Activated CD4-positive, alpha-beta T cell treated with anti-CD3 and anti-CD28 coated beads, Interleukin-2, amount 10 ng/mL, durations not matched to agents 7 days and 5 days (primary cell): ENCODE data around the gene NFYB. TPM values are rescaled to one million over a fixed set of nuclear protein-coding genes. Genes with fewer than 3 reads are reported as not detected.
"Not testable (repeated sequence)": the region's sequence is repeated elsewhere in the genome, so short reads cannot be mapped to it uniquely, and the experiment has no call there.

Experiments
- CTCF ChIA-PET: fragments of 350-600 bp; sonication (Branson Sonifier 250); formaldehyde crosslinking; loops from one replicate; lab custom pipeline; 2021; ENCODE audit warnings: antibody characterized with exemption; lab: Charles Lee
- POLR2A ChIA-PET: fragments of 350-600 bp; sonication (Branson Sonifier 250); formaldehyde crosslinking; loops from one replicate; lab custom pipeline; 2021; ENCODE audit warnings: antibody characterized with exemption; lab: Charles Lee
- DNase-seq: peaks from one replicate; pipeline ENCODE4 v3.0.0-alpha.2; 2020
- H3K27ac Mint-ChIP-seq: one replicate; pipeline ENCODE4 v1.8.0; 2021; ENCODE audit warnings: mild to moderate bottlenecking, moderate library complexity, mixed read lengths
- H3K27me3 Mint-ChIP-seq: one replicate; pipeline ENCODE4 v1.8.0; 2021; ENCODE audit warnings: mixed read lengths
- H3K36me3 Mint-ChIP-seq: one replicate; pipeline ENCODE4 v1.8.0; 2021; ENCODE audit warnings: low read depth, mixed read lengths
- H3K4me1 Mint-ChIP-seq: one replicate; pipeline ENCODE4 v1.8.0; 2021; ENCODE audit warnings: mixed read lengths
- H3K4me3 Mint-ChIP-seq: one replicate; pipeline ENCODE4 v1.8.0; 2021; ENCODE audit warnings: mild to moderate bottlenecking, moderate library complexity, mixed read lengths
- H3K9me3 Mint-ChIP-seq: one replicate; pipeline ENCODE4 v1.8.0; 2021; ENCODE audit warnings: mixed read lengths
- total RNA-seq, 2 experiments: library from RNA; stranded (reverse); gene quantifications; one replicate each; pipeline ENCODE4 v1.2.3, GENCODE V29; 2021

The NFYB gene
- total RNA-seq, 2 experiments from 2014 or later, result 26.8 to 30.2 TPM

DNA sequence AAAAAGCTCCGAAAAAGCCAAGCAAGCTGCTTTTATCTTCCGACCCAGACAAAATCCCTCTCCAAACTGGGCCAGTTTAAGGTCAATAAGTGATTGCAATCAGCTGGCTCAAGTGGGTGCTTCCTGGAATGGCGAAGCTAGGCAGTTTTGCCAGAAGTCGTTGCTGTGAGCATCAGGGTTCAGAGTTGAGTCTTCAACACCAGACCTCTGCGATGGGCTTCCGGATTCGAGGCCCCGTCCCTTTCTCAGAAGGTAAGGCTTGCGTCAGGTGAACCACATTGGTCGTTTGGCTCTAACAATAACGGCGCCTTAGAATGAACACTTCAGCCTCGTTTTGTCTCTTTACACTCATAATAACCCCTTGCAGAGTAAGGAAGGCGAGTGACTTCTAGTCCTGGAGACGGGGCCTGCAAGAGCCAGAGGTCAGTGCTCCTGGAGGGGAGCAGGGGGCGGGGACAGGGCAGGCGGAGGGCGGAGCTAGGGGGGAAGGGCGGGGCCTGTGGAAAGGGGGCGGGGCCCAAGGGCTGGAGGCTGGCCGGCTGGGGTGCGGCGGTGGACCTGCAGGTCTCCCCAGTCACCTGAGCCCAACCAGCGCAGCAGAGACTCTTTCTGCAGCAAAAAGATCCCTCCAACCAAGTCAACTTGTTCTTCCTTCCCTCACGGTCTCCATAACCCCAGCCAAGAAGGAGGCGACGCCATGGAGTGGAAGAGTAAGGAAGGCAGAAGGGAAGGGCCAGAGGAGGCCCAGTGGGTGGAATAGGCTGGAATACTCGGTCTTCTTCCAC is 34.0 kb upstream of the NFYB start:
- CTCF ChIA-PET, result no interaction called here
- POLR2A ChIA-PET, result no interaction called here
- no peak overlapping the region for H3K27ac Mint-ChIP-seq
- no peak overlapping the region for H3K4me3 Mint-ChIP-seq
- no peak for DNase-seq
- no peaks in the 10 kb centered on the region for H3K4me1 Mint-ChIP-seq
- no peaks in the 10 kb centered on the region for H3K27me3 Mint-ChIP-seq
- H3K36me3 Mint-ChIP-seq, result no peaks in the 10 kb centered on the region
- no peaks in the 10 kb centered on the region for H3K9me3 Mint-ChIP-seq

DNA sequence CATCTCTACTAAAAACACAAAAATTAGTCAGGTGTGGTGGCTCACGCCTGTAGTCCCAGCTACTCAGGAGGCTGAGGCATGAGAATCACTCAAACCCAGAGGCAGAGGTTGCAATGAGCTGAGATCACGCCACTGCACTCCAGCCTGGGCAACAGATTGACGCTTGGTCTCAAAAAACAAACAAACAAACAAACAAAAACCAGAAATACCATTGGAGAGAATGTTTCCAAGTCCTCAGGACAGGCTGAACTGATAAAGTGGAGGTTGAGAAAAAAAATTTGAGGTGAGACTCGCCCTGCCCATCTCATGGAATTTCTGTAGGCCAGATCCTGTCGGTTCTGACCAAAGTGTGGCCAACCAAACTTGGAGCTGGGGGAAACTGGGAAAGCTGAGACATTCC is 30.6 kb upstream of the NFYB start:
- POLR2A ChIA-PET, result no interaction called here
- Mint-ChIP-seq H3K4me1 (no peaks in the 10 kb centered on the region), H3K9me3 (no peaks in the 10 kb centered on the region), H3K27me3 (no peaks in the 10 kb centered on the region), H3K4me3 (no peak overlapping the region), H3K36me3 (no peaks in the 10 kb centered on the region), H3K27ac (no peak overlapping the region)
- CTCF ChIA-PET, result no interaction called here
- no peak for DNase-seq

DNA sequence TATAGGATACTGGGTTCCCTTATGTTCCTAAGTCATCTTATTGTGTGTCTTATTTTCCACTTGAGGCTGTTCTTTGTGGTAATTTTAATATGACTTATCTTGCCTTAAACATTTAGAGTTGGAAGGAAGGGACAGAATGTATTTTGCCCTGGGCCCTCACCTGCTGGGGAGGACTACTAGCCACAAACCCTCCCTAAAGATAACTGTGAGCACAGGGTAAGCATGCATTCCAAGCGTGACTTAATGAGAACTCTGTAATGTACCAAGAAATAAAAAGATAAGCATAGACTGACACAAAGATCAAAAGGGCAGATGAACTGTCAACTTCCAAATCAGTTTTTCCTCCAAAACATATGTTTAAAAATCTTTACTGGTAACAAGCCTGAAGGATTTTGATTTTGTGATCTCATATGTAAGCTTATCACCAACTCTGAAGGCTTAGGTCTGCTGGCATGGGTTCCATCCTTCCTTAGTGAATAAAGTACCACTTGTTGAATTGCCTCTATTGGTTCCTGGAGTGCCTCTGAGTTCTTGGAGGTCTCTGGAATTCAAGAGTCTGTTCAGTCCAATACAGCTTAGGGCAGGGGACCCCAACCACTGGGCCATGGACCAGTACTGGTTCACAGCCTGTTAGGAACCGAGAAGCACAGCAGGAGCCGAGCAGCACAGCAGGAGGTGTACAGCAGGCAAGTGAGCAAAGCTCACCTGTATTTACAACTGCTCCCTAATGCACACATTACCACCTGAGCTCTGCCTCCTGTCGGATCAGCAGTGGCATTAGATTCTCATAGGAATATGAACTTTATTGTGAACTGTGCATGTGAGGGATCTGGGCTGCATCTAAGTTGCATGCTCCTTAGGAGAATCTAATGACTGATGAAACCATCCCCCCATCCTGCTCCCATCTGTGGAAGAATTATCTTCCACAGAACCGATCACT is 29.8 kb upstream of the NFYB start:
- no peaks in the 10 kb centered on the region for H3K36me3 Mint-ChIP-seq
- no peak overlapping the region for H3K4me3 Mint-ChIP-seq
- H3K27me3 Mint-ChIP-seq, result no peaks in the 10 kb centered on the region
- DNase-seq, result no peak
- H3K27ac Mint-ChIP-seq, result no peak overlapping the region
- POLR2A ChIA-PET, result no interaction called here
- CTCF ChIA-PET, result interaction anchor here (1.0 to 1.5 kb wide), 2 partner anchors 8 to 10 kb away, joined by 3 read pairs; no protein-coding TSS in a partner anchor
- no peaks in the 10 kb centered on the region for H3K4me1 Mint-ChIP-seq
- peaks cover 3% of the 10 kb centered on the region for H3K9me3 Mint-ChIP-seq

DNA sequence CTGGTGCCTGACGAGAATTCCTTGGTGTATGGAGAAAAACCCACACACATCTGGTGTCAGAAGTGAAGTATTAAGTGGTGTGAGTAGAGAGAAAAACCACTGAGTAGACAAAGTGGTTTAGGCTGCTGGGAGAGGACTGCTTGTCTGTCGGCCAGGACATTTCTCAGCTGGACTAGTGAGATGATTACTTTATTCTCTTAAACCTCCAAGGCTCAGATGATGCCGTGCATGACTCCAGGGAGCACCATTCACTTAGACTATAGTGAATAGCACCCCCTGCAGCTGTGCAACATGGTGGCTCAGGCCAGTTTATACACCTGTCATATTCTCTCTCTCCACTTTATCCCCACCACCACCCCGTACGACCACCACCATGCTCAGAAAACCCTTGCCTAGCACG is 28.5 kb upstream of the NFYB start:
- Mint-ChIP-seq H3K27me3 (no peaks in the 10 kb centered on the region), H3K4me1 (no peaks in the 10 kb centered on the region), H3K36me3 (no peaks in the 10 kb centered on the region), H3K4me3 (no peak overlapping the region), H3K9me3 (peaks cover 3% of the 10 kb centered on the region), H3K27ac (no peak overlapping the region)
- ChIA-PET POLR2A (no interaction called here), CTCF (interaction anchor here (1.5 kb wide), 1 partner anchor 11 kb away, joined by 3 read pairs; no protein-coding TSS in a partner anchor)
- no peak for DNase-seq

DNA sequence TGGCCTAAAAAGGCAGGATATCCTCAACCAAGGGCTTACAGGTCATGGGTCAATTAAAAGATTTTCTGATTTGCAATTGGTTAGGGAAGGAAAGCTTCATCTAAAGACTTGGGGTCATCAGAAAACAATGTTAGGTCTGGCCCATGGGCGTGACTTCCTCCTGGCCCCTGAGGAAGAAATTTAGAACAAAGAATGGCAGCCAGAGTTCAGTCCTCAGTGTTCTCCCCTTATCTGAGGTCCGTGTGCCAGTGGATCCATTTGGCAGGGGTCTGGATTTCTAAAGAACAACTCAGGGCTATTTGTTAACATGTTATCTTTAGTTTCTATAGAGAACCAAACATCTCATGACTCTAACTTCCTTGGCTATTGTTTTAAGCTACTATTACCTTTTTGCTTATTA is 27.8 kb upstream of the NFYB start:
- Mint-ChIP-seq H3K27ac (no peak overlapping the region), H3K36me3 (no peaks in the 10 kb centered on the region), H3K4me3 (no peak overlapping the region), H3K27me3 (no peaks in the 10 kb centered on the region), H3K4me1 (no peaks in the 10 kb centered on the region), H3K9me3 (peaks cover 3% of the 10 kb centered on the region)
- CTCF ChIA-PET, result interaction anchor here (1.5 kb wide), 1 partner anchor 216 kb away, joined by 3 read pairs; no protein-coding TSS in a partner anchor
- POLR2A ChIA-PET, result no interaction called here
- DNase-seq, result no peak

DNA sequence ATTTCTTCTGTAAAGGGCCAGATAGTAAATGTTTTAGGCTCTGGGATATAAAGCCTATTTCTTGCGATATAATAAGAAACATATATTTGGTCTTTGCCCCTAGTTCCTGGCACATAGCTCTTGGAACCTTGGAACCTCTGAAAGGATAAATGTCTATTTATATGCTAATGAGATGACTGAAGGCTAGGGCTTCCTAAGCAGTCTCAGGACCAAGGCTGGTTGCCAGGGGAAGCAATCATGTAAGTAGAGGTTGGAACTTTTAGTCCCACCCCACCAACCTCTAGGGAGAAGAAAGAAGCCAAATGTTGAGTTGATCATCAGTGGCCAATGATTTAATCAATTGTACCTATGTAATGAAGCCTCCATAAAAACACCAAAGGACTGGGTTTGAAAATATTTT is 26.6 kb upstream of the NFYB start:
- Mint-ChIP-seq H3K36me3 (no peaks in the 10 kb centered on the region), H3K27ac (no peak overlapping the region), H3K4me1 (no peaks in the 10 kb centered on the region), H3K27me3 (no peaks in the 10 kb centered on the region), H3K9me3 (peaks cover 3% of the 10 kb centered on the region), H3K4me3 (no peak overlapping the region)
- ChIA-PET CTCF (interaction anchor here (1.5 kb wide), 1 partner anchor 217 kb away, joined by 3 read pairs; no protein-coding TSS in a partner anchor), POLR2A (no interaction called here)
- DNase-seq, result no peak

DNA sequence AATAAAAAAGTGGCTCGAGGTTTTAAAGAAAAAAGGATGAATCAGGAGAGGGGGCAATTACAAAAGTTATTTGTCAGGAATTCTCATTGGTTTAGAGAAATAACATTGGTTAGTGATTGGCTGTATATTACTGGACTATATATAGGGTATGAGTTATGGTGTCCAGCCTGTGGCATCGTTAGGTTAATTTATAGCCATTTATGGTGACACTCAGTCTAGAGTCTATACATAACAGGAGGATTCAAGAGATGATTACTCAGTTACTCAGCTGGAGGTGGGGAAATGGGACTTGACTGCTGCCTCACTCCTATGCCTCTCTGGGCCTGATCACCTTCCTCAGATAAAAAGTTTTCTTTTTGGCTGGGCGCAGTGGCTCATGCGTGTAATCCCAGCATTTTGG is 25.6 kb upstream of the NFYB start:
- Mint-ChIP-seq H3K27ac (no peak overlapping the region), H3K4me1 (no peaks in the 10 kb centered on the region), H3K36me3 (no peaks in the 10 kb centered on the region), H3K9me3 (peaks cover 3% of the 10 kb centered on the region), H3K27me3 (no peaks in the 10 kb centered on the region), H3K4me3 (no peak overlapping the region)
- POLR2A ChIA-PET, result no interaction called here
- CTCF ChIA-PET, result no interaction called here
- no peak for DNase-seq

DNA sequence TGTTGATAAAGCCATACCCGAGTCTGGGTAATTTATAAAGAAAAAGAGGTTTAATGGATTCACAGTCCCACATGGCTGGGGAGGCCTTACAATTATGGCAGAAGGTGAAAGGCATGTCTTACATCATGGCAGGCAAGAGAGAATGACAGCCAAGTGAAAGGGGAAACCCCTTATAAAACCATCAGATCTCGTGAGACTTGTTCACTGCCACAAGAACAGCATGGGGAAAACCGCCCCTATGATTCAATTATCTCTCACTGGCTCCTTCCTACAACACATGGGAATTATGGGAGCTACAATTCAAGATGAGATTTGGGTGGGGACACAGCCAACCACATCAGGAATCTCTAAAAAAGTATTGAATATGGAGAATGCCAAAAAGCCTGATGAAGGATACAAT is 25.0 kb upstream of the NFYB start:
- H3K36me3 Mint-ChIP-seq, POLR2A ChIA-PET, H3K9me3 Mint-ChIP-seq, H3K27me3 Mint-ChIP-seq, CTCF ChIA-PET, H3K4me1 Mint-ChIP-seq, H3K4me3 Mint-ChIP-seq, H3K27ac Mint-ChIP-seq, DNase-seq: not testable (repeated sequence)

DNA sequence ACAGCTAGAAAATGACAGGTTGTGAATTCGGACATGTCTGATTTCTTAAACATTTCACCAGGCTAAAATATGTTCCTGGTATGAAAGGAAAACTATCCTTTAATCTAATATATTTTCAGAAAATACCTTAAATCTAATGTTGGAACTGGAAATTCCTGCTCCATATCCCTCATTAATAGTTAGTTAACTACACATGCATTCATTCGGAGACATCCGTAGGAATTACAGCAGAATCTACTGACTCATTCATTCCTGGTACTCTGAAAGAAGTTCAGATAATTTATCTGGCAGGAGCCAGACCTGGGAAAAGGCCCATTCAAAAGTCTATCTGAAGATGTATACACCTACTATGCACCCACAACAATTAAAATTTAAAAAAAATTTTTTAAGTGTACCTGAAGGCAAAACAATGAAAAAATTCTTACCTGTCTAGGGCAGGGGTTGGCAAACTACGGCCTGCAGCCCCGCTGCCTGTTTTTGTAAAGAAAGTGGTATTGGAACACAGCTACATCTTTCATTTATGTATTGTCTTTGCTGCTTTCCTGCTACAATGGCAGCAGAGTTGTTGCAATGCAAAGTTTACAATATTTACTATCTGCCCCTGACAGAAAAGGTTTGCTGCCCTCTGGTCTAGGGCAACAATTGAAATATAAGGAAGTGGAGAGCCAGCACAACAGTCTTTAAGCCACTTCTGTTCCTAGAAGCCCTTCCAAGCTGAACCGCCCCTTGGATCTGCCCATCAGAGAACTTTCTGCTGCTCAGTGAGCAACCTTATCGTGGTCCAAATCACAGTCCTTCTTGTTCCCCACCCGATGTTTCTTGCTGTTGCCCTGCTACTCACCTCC is 17.9 kb upstream of the NFYB start:
- H3K27me3 Mint-ChIP-seq, result peaks cover 3% of the 10 kb centered on the region
- no peaks in the 10 kb centered on the region for H3K9me3 Mint-ChIP-seq
- DNase-seq, result no peak
- CTCF ChIA-PET, result no interaction called here
- no peaks in the 10 kb centered on the region for H3K36me3 Mint-ChIP-seq
- H3K4me3 Mint-ChIP-seq, result no peak overlapping the region
- peaks cover 10% of the 10 kb centered on the region for H3K4me1 Mint-ChIP-seq
- POLR2A ChIA-PET, result no interaction called here
- no peak overlapping the region for H3K27ac Mint-ChIP-seq

DNA sequence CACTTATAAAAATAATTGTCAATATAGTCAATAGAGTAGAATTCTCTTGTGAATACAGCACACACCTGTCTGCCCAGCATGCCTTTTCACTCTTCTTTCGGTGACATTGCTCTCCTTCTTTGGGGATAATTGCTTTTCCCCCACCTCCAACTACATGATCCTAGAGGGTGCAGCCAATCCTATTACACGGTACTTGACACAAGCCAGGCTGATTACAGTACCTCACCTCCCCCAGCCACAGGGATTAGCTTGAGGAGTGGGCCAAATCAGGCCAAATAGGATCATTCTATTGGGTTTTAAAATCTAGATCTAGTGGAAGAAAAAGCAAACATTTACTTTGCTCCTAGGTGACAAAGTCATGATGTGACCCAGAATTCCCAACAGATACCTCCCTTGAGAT is 16.8 kb upstream of the NFYB start:
- DNase-seq, result no peak
- H3K4me1 Mint-ChIP-seq, result peaks cover 10% of the 10 kb centered on the region
- H3K9me3 Mint-ChIP-seq, result no peaks in the 10 kb centered on the region
- no peak overlapping the region for H3K4me3 Mint-ChIP-seq
- ChIA-PET CTCF (no interaction called here), POLR2A (no interaction called here)
- H3K36me3 Mint-ChIP-seq, result no peaks in the 10 kb centered on the region
- H3K27ac Mint-ChIP-seq, result no peak overlapping the region
- peaks cover 4% of the 10 kb centered on the region for H3K27me3 Mint-ChIP-seq

DNA sequence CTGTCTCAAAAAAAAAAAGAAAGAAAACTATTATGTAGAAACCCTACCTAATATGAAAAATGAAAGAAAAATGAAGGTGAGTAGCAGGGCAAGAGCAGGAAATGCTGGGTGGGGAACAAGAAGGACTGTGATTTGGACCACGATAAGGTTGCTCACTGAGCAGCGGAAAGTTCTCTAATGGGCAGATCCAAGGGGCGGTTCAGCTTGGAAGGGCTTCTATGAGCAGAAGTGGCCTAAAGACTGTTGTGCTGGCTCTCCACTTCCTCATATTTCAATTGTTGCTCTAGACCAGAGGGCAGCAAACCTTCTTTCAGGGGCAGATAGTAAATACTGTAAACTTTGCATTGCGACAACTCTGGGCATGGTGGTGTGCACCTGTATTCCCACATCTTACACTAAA is 16.3 kb upstream of the NFYB start:
- Mint-ChIP-seq H3K27me3 (peaks cover 8% of the 10 kb centered on the region), H3K4me1 (peaks cover 10% of the 10 kb centered on the region), H3K27ac (peak overlapping the region; percentile 9), H3K9me3 (no peaks in the 10 kb centered on the region), H3K4me3 (no peak overlapping the region), H3K36me3 (no peaks in the 10 kb centered on the region)
- ChIA-PET CTCF (no interaction called here), POLR2A (no interaction called here)
- no peak for DNase-seq

DNA sequence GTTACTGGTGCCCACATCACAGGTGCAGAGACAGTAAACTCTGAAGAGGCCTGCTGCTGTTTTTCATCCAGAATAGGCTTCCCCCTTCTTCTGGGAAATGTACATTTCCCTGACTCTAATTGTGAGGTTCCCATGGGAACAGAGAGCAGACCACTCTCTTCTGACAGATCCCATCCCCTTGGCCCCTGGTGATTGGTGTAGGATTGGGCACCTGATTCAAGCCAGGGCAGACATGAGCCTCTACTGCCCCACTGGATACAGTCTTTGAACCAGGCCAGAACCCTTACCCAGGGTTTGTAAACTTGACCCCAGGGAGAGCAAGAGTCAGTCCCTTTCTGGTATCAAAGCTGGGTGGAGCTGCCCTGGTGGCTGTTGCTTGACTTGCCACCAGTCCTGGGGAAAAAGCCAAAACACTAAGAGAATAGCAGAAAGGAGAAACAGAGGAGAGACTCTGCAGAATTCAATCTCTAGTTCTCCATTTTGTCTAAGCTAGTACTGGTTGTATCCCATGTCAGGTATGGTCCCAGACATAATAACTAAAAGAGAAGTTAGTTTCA is 14.8 kb upstream of the NFYB start:
- Mint-ChIP-seq H3K9me3 (no peaks in the 10 kb centered on the region), H3K4me3 (no peak overlapping the region), H3K36me3 (no peaks in the 10 kb centered on the region), H3K27me3 (peaks cover 19% of the 10 kb centered on the region), H3K27ac (no peak overlapping the region), H3K4me1 (peaks cover 10% of the 10 kb centered on the region)
- CTCF ChIA-PET, result no interaction called here
- no peak for DNase-seq
- POLR2A ChIA-PET, result no interaction called here
